Skin epidermis (tissue), 12 donors: ENCODE data around the gene SSTR4.

Source experiments
- H3K27ac ChIP-seq, 21 experiments: fragments of 200-600 bp; sonication (generic) in 11 of 21; one replicate each; pipeline ENCODE4 v1.5.0; 2020; ENCODE audit warnings: mild to moderate bottlenecking in 3 of 21, inconsistent platforms in 2 of 21, moderate library complexity in 2 of 21
- H3K4me3 ChIP-seq, 7 experiments: fragments of 200-600 bp; sonication (generic) in 2 of 7; one replicate each; pipeline ENCODE4 v1.5.0; 2020; ENCODE audit warnings: inconsistent platforms in 2 of 7, mild to moderate bottlenecking in 2 of 7, moderate library complexity in 1 of 7

The SSTR4 gene

GRCh38 chr20:23060629-23061028 lies 25.5 kb downstream of the SSTR4 start:
- no peak overlapping the region for H3K4me3 ChIP-seq
- peak overlapping the region in 7 of 21 experiments; percentile 16 to 76 (median 59) for H3K27ac ChIP-seq

- peak overlapping the region in 19 of 21 experiments; percentile 10 to 76 (median 47) for H3K27ac ChIP-seq
Observed at GRCh38 chr20:23061262-23061661, 26.1 kb downstream of the SSTR4 start.

GRCh38 chr20:23061734-23062561 lies 26.8 kb downstream of the SSTR4 start:
- peak overlapping the region in 18 of 21 experiments; percentile 16 to 76 (median 50) for H3K27ac ChIP-seq
- H3K4me3 ChIP-seq, result no peak overlapping the region

More at GRCh38 chr20:23061262-23061661, 26.1 kb downstream of the SSTR4 start:
- H3K4me3 ChIP-seq, result no peak overlapping the region

DNA sequence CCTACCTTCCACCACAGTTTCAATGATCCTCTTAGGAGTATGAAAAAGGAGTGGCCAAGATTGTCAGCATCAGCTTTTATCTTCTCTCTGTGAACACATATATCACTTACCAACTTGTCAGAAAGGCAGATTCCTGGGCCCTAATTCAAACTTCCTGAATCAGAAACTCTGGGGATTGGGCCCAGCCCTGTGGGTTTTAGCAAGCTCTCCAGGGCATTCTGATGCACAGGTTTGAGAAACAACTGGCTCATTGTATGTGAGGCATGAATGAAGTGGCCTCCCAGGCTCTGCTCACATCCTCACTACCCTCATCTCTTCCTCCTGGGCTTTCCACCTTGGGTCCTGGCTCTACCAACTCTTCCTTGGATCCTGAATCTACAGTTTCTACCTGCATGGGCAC lies 27.5 kb downstream of the SSTR4 start:
- Histone ChIP-seq H3K27ac (peak overlapping the region in 5 of 21 experiments; percentile 10 to 76 (median 64)), H3K4me3 (no peak overlapping the region)

- Histone ChIP-seq H3K27ac (peak overlapping the region in 1 of 21 experiments; percentile 76), H3K4me3 (no peak overlapping the region)
Observed at GRCh38 chr20:23063168-23063567, 28.1 kb downstream of the SSTR4 start.

DNA sequence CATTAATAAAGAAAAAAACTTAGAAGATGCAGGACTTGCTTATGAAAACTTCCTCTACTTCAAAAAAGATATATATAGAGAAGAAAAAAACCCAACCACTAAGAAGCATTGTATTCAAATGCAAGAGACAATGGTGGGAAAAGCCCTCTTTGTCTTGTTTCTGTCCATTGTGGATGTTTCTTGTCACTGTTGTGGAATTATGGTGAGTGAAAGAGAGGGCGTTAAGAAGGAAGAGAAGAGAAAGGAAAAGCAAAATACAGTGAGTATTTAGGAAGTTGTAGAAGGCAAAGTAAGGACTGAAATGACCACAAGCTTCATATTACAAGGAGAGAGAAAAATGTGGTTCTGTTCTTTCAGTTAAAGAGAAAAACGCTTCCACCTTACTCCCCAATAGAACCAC lies 28.5 kb downstream of the SSTR4 start:
- no peak overlapping the region for H3K27ac ChIP-seq
- no peak overlapping the region for H3K4me3 ChIP-seq

GRCh38 chr20:23065266-23066201 lies 30.4 kb downstream of the SSTR4 start:
- no peak overlapping the region for H3K4me3 ChIP-seq
- H3K27ac ChIP-seq, result no peak overlapping the region

- H3K4me3 ChIP-seq, result no peak overlapping the region
- H3K27ac ChIP-seq, result no peak overlapping the region
Observed at GRCh38 chr20:23066772-23067171, 31.7 kb downstream of the SSTR4 start.

DNA sequence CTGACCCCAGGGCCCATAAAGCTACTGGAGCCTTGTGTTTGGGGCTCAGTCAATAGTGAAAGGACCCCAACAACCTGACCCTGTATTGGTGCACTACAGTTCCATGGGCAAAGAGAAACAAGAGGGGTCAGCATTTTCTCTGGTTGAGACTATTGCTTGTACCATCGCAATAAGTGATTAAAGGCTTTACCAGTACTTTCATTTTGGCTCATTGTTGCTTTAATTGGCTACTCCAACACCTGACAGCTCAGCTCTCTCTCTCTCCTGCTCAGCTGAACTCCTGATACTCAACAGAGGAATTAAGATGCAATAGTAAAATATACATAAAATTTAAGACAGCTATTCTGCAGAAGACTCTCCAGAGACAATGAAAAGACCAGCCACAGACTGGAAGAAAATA lies 33.2 kb downstream of the SSTR4 start:
- Histone ChIP-seq H3K4me3 (no peak overlapping the region), H3K27ac (no peak overlapping the region)

DNA sequence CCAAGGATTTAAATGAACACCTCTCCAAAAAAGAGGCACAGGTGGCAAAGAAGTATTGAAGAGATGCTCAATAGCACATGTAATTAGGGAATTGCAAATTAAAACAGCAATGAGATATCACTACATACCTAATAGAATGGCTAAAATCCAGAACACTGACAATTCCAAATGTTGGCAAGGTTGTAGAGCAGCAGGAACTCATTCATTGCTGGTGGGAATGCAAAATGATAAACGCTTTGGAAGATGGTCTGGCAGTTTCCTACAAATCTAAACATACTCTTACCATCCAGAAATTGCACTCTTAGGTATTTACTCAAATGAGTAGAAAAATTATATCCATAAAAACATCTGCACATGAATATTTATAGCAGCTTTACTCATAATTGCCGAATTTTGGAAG lies 34.0 kb downstream of the SSTR4 start:
- Histone ChIP-seq H3K4me3 (no peak overlapping the region), H3K27ac (no peak overlapping the region)

DNA sequence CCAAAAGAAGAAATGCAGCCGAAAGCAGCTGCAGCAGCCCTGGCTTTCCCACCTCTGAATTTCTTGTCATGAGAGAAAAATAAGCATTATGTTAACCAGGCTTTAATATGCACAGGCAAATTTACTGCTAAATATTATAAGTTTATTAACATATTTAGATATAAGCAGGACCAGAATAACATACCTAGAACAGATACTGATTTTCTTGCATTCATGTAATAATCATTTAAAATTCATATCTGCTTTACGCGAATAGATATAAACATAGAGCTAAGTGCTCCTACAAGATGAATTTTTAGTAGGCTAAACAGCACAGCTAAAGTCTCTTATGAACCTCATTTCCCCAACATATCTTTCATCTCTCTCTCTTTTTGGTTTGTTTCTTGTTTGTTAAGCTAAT lies 36.3 kb downstream of the SSTR4 start:
- Histone ChIP-seq H3K27ac (no peak overlapping the region), H3K4me3 (no peak overlapping the region)

- H3K4me3 ChIP-seq, result no peak overlapping the region
- no peak overlapping the region for H3K27ac ChIP-seq
Observed at GRCh38 chr20:23071996-23072395, 36.9 kb downstream of the SSTR4 start.

GRCh38 chr20:23072892-23073586 lies 37.9 kb downstream of the SSTR4 start:
- H3K4me3 ChIP-seq, result no peak overlapping the region
- no peak overlapping the region for H3K27ac ChIP-seq

DNA sequence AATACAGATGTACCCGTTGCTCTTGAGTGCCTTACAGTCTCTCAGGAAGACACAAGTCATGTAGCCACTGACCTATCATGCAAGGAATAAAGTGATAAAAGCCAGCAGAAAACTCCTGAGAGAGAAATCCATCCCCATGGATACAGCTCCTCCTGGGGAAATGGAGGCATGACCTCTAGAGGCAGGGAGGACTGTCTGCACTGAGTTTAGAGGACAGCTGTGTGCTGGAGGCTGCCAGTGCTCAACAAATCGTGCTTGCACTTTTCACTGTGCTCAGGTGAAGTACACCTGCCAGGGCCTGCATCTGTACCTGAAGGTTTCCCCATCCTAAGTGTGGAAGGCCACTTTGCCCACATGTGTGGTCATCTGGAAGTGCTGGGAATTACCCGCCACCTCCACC lies 38.9 kb downstream of the SSTR4 start:
- no peak overlapping the region for H3K4me3 ChIP-seq
- H3K27ac ChIP-seq, result no peak overlapping the region

DNA sequence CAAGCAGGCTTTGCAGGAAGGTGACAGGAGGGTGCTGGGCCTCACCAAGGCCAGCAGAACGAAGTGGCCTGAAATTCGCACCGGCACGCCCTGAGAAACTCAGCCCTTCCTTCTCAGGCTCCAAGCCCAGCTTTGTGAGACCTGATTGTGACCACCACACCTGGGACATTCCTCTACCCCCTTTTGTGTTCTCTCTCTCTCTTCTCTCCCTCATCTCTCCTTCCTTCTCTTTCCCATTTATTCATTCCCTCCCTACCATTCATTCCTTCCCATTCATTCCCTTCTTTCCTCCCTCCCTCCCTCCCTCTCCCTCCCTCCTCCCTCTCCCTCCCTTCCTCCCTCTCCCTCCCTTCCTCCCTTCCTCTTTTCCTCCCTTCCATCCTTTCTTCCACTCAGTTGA lies 42.2 kb downstream of the SSTR4 start:
- no peak overlapping the region for H3K27ac ChIP-seq
- H3K4me3 ChIP-seq, result no peak overlapping the region

- Histone ChIP-seq H3K4me3 (no peak overlapping the region), H3K27ac (no peak overlapping the region)
Observed at GRCh38 chr20:23078351-23079015, 43.4 kb downstream of the SSTR4 start.

GRCh38 chr20:23079016-23079351 lies 43.9 kb downstream of the SSTR4 start:
- Histone ChIP-seq H3K4me3 (no peak overlapping the region), H3K27ac (no peak overlapping the region)

GRCh38 chr20:23079926-23080325 lies 44.8 kb downstream of the SSTR4 start:
- Histone ChIP-seq H3K4me3 (no peak overlapping the region), H3K27ac (no peak overlapping the region)

DNA sequence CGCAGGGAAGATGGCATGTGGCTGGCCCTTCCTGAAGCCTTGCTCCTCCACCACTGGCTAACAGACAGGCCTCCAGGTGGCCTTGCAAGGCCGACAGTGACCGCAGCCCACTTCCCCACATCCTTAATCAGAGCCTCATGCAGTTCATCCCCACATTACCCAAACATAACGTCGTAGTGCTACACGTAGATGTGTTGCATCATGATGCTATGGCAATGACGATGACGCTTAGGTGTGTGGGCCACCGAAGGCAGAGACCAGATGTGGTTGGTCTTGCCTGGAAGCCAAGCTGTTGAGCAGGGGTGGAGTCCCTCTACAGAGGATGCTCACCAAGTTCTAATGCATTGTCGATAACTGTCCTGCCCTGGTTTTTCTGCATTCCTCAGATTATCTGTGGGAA lies 45.4 kb downstream of the SSTR4 start:
- H3K4me3 ChIP-seq, result no peak overlapping the region

More for the DNA sequence above, 45.4 kb downstream of the SSTR4 start:
- H3K27ac ChIP-seq, result no peak overlapping the region
